GM12878 (cell line): ENCODE measurements around the gene DAZAP2. TPM values are rescaled to one million over a fixed set of nuclear protein-coding genes. Genes with fewer than 3 reads are reported as not detected.
A peak's percentile ranks its signal among the peaks of the same experiment; 100 is the strongest.

Source experiments
- ATAC-seq: fragments of 200-7000 bp; cut with Tn5 transposase; 3 replicates; pipeline ENCODE4 v1.9.1; 2020; ENCODE audit warnings: mild to moderate bottlenecking, moderate library complexity
- BruUV-seq: library from RNA; stranded (reverse); fragments of 400-500 nt; replicated peaks from 2 replicates; lab custom pipeline; 2021; lab: Mats Ljungman, UMichigan
- CTCF ChIA-PET: fragments of 300-600 bp; sonication (Branson Sonifier 250); formaldehyde crosslinking; extraction: SDS; loops from one replicate; lab custom pipeline; 2021; ENCODE audit warnings: inconsistent platforms; lab: Yijun Ruan, JAX
- POLR2A ChIA-PET: fragments of 350-600 bp; formaldehyde crosslinking; extraction: SDS; loops from one replicate; lab custom pipeline; 2021; ENCODE audit warnings: inconsistent platforms; lab: Charles Lee
- RAD21 ChIA-PET: fragments of 300-600 bp; sonication (Branson Sonifier 250); formaldehyde crosslinking; loops from one replicate; lab custom pipeline; 2023; ENCODE audit warnings: antibody characterized with exemption; ENCODE audit not compliant: unreplicated experiment; lab: Charles Lee
- SMC1A ChIA-PET: fragments of 300-600 bp; sonication (Branson Sonifier 250); formaldehyde crosslinking; loops from one replicate; lab custom pipeline; 2023; ENCODE audit not compliant: unreplicated experiment, uncharacterized antibody; lab: Charles Lee
- DNase-seq: peaks from one replicate; pipeline ENCODE4 v3.0.0-alpha.2; 2011; ENCODE audit warnings: low read depth, low spot score
- FAIRE-seq: peaks from 3 replicates; lab custom pipeline; 2011; peaks lifted over from hg19 to GRCh38; lab: Jason Lieb, UNC
- H2AFZ ChIP-seq: 2 replicates; pipeline ENCODE4 v1.6.0; 2011; ENCODE audit warnings: low read depth, low read length, control low read depth; ENCODE audit not compliant: control insufficient read depth
- H3K27ac ChIP-seq: 2 replicates; pipeline ENCODE4 v1.5.1; 2011; ENCODE audit warnings: control low read depth; ENCODE audit not compliant: control insufficient read depth, insufficient read depth
- H3K27me3 ChIP-seq, 2 experiments: replicated peaks in 1 of 2; 2 replicates each; pipeline versions ENCODE4 v1.6.0 to v1.6.1; 2011; ENCODE audit warnings: low read length in 1 of 2; ENCODE audit not compliant: control insufficient read depth in 2 of 2, insufficient read depth in 2 of 2
- H3K36me3 ChIP-seq, 2 experiments: 2 replicates each; pipeline ENCODE4 v1.5.1; 2011; ENCODE audit warnings: low read length in 1 of 2; ENCODE audit not compliant: control insufficient read depth in 2 of 2, insufficient read depth in 2 of 2
- H3K4me1 ChIP-seq: 2 replicates; pipeline ENCODE4 v1.6.1; 2011; ENCODE audit warnings: mild to moderate bottlenecking, low read length, moderate library complexity, mixed read lengths; ENCODE audit not compliant: control insufficient read depth, insufficient read depth
- H3K4me2 ChIP-seq: 2 replicates; pipeline ENCODE4 v1.6.0; 2011; ENCODE audit warnings: control low read depth; ENCODE audit not compliant: control insufficient read depth, insufficient read depth
- H3K4me3 ChIP-seq: fragments of 200-600 bp; sonication (generic); 2 replicates; pipeline ENCODE4 v1.5.1; 2016
- H3K79me2 ChIP-seq: 2 replicates; pipeline ENCODE4 v1.6.0; 2011; ENCODE audit warnings: low read length; ENCODE audit not compliant: control insufficient read depth, insufficient read depth
- H3K9ac ChIP-seq: 2 replicates; pipeline ENCODE4 v1.8.0; 2011; ENCODE audit warnings: low read length, control low read depth, mixed read lengths; ENCODE audit not compliant: control insufficient read depth, insufficient read depth
- H3K9me3 ChIP-seq: replicated peaks from 3 replicates; pipeline ENCODE4 v1.5.1; 2011; ENCODE audit warnings: mild to moderate bottlenecking, low read length; ENCODE audit not compliant: control insufficient read depth, insufficient read depth
- H4K20me1 ChIP-seq: 2 replicates; pipeline ENCODE4 v1.6.0; 2011; ENCODE audit not compliant: control insufficient read depth, insufficient read depth
- CHD2 ChIP-seq: IDR thresholded peaks from 2 replicates; pipeline ENCODE4 v1.6.1; 2011; ENCODE audit warnings: low read depth, low read length, improper control_type of control experiment, borderline replicate concordance
- FOXM1 ChIP-seq: IDR thresholded peaks from 2 replicates; pipeline ENCODE4 v1.6.1; 2012; ENCODE audit warnings: low read depth, mild to moderate bottlenecking, inconsistent platforms, low read length, moderate library complexity
- IKZF1 ChIP-seq: fragments of 450-650 bp; conservative IDR thresholded peaks from 2 replicates; pipeline ENCODE4 v1.6.1; 2017; ENCODE audit warnings: antibody characterized with exemption, mild to moderate bottlenecking
- MEF2B ChIP-seq: fragments of 450-650 bp; IDR thresholded peaks from 2 replicates; pipeline ENCODE4 v1.6.1; 2018; ENCODE audit warnings: mild to moderate bottlenecking, moderate library complexity; ENCODE audit not compliant: partially characterized antibody, poor library complexity, severe bottlenecking
- MYB ChIP-seq: fragments of 150-350 bp; IDR thresholded peaks from 2 replicates; pipeline ENCODE4 v1.6.1; 2014; ENCODE audit warnings: mild to moderate bottlenecking, low read depth, low read length, borderline replicate concordance
- NFIC ChIP-seq: IDR thresholded peaks from 2 replicates; pipeline ENCODE4 v1.6.1; 2012; ENCODE audit warnings: low read depth, mild to moderate bottlenecking, inconsistent platforms, low read length, moderate library complexity
- NFYA ChIP-seq: IDR thresholded peaks from 2 replicates; pipeline ENCODE4 v1.6.1; 2011; ENCODE audit warnings: low read depth, mild to moderate bottlenecking, low read length, improper control_type of control experiment, borderline replicate concordance
- NR2C1 ChIP-seq: fragments of 450-650 bp; IDR thresholded peaks from 2 replicates; pipeline ENCODE4 v1.6.1; 2017; ENCODE audit warnings: antibody characterized with exemption, mild to moderate bottlenecking, moderate library complexity
- RAD51 ChIP-seq: fragments of 450-650 bp; IDR thresholded peaks from 2 replicates; pipeline ENCODE4 v1.6.1; 2016; ENCODE audit warnings: moderate library complexity, mild to moderate bottlenecking, inconsistent platforms
- RBBP5 ChIP-seq: fragments of 200-600 bp; sonication (generic); conservative IDR thresholded peaks from 2 replicates; pipeline ENCODE4 v1.6.1; 2016
- RCOR1 ChIP-seq: conservative IDR thresholded peaks from 2 replicates; pipeline ENCODE4 v1.6.1; 2012; ENCODE audit warnings: low read depth, low read length, improper control_type of control experiment
- STAT1 ChIP-seq: fragments of 450-650 bp; conservative IDR thresholded peaks from 2 replicates; pipeline ENCODE4 v1.6.1; 2014; ENCODE audit warnings: antibody characterized with exemption, mild to moderate bottlenecking
- TAF1 ChIP-seq: IDR thresholded peaks from 2 replicates; pipeline ENCODE4 v1.6.1; 2011; ENCODE audit warnings: mild to moderate bottlenecking, low read depth, low read length, borderline replicate concordance
- TARDBP ChIP-seq: IDR thresholded peaks from 2 replicates; pipeline ENCODE4 v1.6.1; 2016; ENCODE audit warnings: borderline replicate concordance
- TCF3 ChIP-seq: IDR thresholded peaks from 2 replicates; pipeline ENCODE4 v1.6.1; 2012; ENCODE audit warnings: low read depth, mild to moderate bottlenecking, low read length, borderline replicate concordance; ENCODE audit not compliant: insufficient read depth
- ZNF207 ChIP-seq: fragments of 450-650 bp; IDR thresholded peaks from 2 replicates; pipeline ENCODE4 v1.6.1; 2014; ENCODE audit warnings: antibody characterized with exemption, mild to moderate bottlenecking, borderline replicate concordance
- ZNF384 ChIP-seq: IDR thresholded peaks from 2 replicates; pipeline ENCODE4 v1.6.1; 2012; ENCODE audit warnings: low read depth, mild to moderate bottlenecking, low read length, improper control_type of control experiment, borderline replicate concordance
- WGBS: methylation state at CpG from one replicate; pipeline ENCODE4 v1.1.6; 2016; ENCODE audit warnings: low lambda C conversion rate; ENCODE audit not compliant: insufficient replicate concordance, insufficient coverage; ENCODE audit errors: missing lambda C conversion rate; 5-methylcytosine and 5-hydroxymethylcytosine counted together
- in situ Hi-C: fragments of 300-500 bp; cut with MboI; formaldehyde crosslinking; loops from 9 replicates; pipeline ENCODE4 v1.14.3; 2018; ENCODE audit warnings: mixed read lengths
- intact Hi-C: fragments of 100-400 bp; cut with micrococcal nuclease; formaldehyde crosslinking; loops from one replicate; pipeline ENCODE4 v1.14.2; 2022; ENCODE audit not compliant: unreplicated experiment
- polyA plus RNA-seq, 11 experiments: library from polyadenylated mRNA; depleted of rRNA in 4 of 11; unstranded in 6 of 11; stranded (reverse) in 5 of 11; fragments of >200 nt; fragmentation: Nextera tagmentation in 4 of 11; fragmentation: Illumina TruSeq in 1 of 11; extraction: Ambion mirVana in 4 of 11; extraction: Trizol in 1 of 11; gene quantifications; 1 replicate in 1 of 11; 2 replicates in 10 of 11; pipeline versions ENCODE4 v1.2.1 to v1.2.3, GENCODE V29; 2011 to 2016; ENCODE audit warnings: inconsistent platforms in 2 of 11, missing spikeins in 2 of 11, low read depth in 1 of 11
- total RNA-seq, 4 experiments: library from RNA; depleted of rRNA in 3 of 4; stranded (reverse); fragments of >200 nt in 3 of 4; fragmentation: Illumina TruSeq in 1 of 4; extraction: Trizol in 1 of 4; gene quantifications; 2 replicates each; pipeline versions ENCODE4 v1.2.1 to v1.2.3, GENCODE V29; 2013 to 2021
- TF ChIP-seq, protein P1 (sequence below): fragments of 450-650 bp; IDR thresholded peaks from 2 replicates; pipeline ENCODE4 v1.6.1; 2017; ENCODE audit warnings: mild to moderate bottlenecking, moderate library complexity
- TF ChIP-seq, protein P2 (sequence below): IDR thresholded peaks from 2 replicates; pipeline ENCODE4 v1.6.1; 2011; ENCODE audit warnings: borderline replicate concordance, low read depth, mild to moderate bottlenecking, moderate library complexity, low read length; ENCODE audit not compliant: insufficient read depth, poor library complexity, severe bottlenecking

Gene DAZAP2
- total and polyA plus RNA-seq, 10 of the 15 experiments (the other 5 are each of a cell fraction or from before 2014, with no cell fraction given): 71.0 to 267 (median 158) TPM

DNA sequence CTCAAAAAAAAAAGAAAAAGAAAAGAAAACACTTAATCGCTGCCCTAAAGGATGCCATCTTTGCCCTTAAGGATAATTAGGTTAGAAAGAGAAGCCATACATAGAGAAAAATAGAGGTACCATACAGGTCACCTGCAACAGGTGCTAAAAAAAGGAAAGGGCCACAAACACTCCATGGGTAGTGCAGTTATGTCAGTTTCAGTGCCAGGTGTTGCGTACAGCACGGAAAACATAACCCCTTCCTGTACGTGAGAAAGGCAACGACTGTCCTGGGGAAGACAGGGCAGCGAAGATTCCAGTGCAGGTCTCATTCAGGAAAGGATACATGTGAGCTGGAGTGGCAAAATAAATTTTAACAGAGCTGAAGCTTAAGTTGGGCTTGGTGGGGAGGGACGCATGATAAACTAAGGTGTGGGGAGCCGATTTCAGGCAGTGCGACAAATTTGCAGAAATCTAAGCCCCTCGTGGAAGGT is 553 bp upstream of the DAZAP2 start:
- RAD21 ChIA-PET: interaction anchor here (0.6 to 1.5 kb wide), 6 partner anchors 8 to 473 kb away, joined by 3 to 9 read pairs (median 4); partner anchors contain the start of gene POU6F1
- 9% methylated on average over 10 of the region's 10 CpGs for WGBS
- Histone ChIP-seq H3K4me2 (peak overlapping the region; percentile 99), H3K79me2 (peaks cover 24% of the 10 kb centered on the region), H3K36me3 (peaks cover 6 to 23% of the 10 kb centered on the region in 2 experiments), H2AFZ (peak overlapping the region; percentile 98), H3K9ac (peak overlapping the region; percentile 73; the same call in 1 of the 2 replicates), H3K9me3 (no peaks in the 10 kb centered on the region), H3K4me1 (peaks cover 3% of the 10 kb centered on the region; the same call in 1 of the 2 replicates), H4K20me1 (no peaks in the 10 kb centered on the region), H3K27me3 (no peaks in the 10 kb centered on the region), H3K27ac (peak overlapping the region; percentile 61), H3K4me3 (peak overlapping the region; percentile 79)
- CTCF ChIA-PET: interaction anchor here (0.5 to 2.7 kb wide), 12 partner anchors 14 to 518 kb away, joined by 3 to 11 read pairs (median 4); partner anchors contain the start of genes POU6F1 and SMAGP
- intact Hi-C loops: loop anchor here (2.0 to 5.0 kb wide), 2 partner anchors 65 to 191 kb away; partner anchors contain the start of genes LETMD1 and TFCP2
- no peak for DNase-seq
- no TSS peak for BruUV-seq
- SMC1A ChIA-PET: interaction anchor here (0.6 to 1.5 kb wide), 8 partner anchors 15 to 473 kb away, joined by 3 to 8 read pairs (median 3); partner anchors contain the start of gene POU6F1
- no peak for FAIRE-seq
- POLR2A ChIA-PET: interaction anchor here (0.6 to 2.0 kb wide), 15 partner anchors 8 to 890 kb away, joined by 3 to 16 read pairs (median 4); partner anchors contain the start of genes CSRNP2, LETMD1, NR4A1 and POU6F1
- peak; percentile 5 for ATAC-seq
- in situ Hi-C loops: no loop called here
- TF ChIP-seq ZNF384 (no peak), TAF1 (no peak), MYB (no peak), NR2C1 (no peak), NFIC (no peak), STAT1 (no peak), IKZF1 (no peak), TARDBP (no peak), NFYA (no peak), RBBP5 (no peak), FOXM1 (no peak), RAD51 (no peak), RCOR1 (no peak), CHD2 (no peak), TCF3 (no peak), ZNF207 (no peak), MEF2B (no peak)
- TF ChIP-seq, protein P1, sequence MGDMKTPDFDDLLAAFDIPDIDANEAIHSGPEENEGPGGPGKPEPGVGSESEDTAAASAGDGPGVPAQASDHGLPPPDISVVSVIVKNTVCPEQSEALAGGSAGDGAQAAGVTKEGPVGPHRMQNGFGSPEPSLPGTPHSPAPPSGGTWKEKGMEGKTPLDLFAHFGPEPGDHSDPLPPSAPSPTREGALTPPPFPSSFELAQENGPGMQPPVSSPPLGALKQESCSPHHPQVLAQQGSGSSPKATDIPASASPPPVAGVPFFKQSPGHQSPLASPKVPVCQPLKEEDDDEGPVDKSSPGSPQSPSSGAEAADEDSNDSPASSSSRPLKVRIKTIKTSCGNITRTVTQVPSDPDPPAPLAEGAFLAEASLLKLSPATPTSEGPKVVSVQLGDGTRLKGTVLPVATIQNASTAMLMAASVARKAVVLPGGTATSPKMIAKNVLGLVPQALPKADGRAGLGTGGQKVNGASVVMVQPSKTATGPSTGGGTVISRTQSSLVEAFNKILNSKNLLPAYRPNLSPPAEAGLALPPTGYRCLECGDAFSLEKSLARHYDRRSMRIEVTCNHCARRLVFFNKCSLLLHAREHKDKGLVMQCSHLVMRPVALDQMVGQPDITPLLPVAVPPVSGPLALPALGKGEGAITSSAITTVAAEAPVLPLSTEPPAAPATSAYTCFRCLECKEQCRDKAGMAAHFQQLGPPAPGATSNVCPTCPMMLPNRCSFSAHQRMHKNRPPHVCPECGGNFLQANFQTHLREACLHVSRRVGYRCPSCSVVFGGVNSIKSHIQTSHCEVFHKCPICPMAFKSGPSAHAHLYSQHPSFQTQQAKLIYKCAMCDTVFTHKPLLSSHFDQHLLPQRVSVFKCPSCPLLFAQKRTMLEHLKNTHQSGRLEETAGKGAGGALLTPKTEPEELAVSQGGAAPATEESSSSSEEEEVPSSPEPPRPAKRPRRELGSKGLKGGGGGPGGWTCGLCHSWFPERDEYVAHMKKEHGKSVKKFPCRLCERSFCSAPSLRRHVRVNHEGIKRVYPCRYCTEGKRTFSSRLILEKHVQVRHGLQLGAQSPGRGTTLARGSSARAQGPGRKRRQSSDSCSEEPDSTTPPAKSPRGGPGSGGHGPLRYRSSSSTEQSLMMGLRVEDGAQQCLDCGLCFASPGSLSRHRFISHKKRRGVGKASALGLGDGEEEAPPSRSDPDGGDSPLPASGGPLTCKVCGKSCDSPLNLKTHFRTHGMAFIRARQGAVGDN: no peak
- TF ChIP-seq, protein P2, sequence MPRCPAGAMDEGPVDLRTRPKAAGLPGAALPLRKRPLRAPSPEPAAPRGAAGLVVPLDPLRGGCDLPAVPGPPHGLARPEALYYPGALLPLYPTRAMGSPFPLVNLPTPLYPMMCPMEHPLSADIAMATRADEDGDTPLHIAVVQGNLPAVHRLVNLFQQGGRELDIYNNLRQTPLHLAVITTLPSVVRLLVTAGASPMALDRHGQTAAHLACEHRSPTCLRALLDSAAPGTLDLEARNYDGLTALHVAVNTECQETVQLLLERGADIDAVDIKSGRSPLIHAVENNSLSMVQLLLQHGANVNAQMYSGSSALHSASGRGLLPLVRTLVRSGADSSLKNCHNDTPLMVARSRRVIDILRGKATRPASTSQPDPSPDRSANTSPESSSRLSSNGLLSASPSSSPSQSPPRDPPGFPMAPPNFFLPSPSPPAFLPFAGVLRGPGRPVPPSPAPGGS: no peak
